ENCODE results near the gene PEX10.

PEX10 gene

GRCh38 chr1:2404890-2405511 is 7.4 kb downstream of the PEX10 start:
- DNase-seq (ENCODE audit: low read depth, low spot score): no peak

DNA sequence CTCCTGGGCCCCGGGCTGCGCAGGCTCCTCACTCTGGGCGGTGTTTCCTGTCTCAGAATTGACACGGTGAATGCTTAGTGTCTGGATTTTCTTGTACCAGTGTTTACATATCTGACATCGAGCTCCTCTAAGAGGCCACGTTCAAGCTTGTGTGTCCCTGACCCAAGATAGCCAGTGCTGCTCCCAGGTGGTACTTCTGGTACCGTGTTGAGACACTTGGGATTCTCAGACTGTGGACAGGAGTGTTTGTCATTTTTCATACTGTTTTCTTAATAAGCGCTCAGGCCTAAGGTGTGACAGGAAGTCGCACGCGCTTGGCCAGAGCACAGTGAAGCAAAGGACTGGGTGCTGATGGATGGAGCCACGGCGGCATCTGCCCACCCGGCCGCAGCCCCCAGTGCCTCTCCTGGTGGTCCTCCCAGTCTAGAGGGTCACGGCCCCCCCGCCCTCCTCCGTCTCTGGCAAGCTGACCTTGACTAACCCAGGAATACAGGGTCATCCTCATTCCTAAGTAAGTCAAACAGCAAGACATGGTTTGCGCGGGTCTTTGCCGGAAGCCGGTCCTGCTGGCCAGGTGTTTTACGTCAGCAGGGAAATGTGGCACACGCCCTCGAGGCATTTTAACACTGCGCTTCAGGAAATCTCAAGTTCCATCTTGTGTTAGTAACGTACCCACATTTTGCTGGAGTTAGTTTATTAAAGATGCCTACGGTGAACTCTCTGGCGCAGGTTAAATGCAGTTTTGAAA is 8.0 kb downstream of the PEX10 start:
- no peak for DNase-seq (ENCODE audit: low read depth, low spot score)

DNA sequence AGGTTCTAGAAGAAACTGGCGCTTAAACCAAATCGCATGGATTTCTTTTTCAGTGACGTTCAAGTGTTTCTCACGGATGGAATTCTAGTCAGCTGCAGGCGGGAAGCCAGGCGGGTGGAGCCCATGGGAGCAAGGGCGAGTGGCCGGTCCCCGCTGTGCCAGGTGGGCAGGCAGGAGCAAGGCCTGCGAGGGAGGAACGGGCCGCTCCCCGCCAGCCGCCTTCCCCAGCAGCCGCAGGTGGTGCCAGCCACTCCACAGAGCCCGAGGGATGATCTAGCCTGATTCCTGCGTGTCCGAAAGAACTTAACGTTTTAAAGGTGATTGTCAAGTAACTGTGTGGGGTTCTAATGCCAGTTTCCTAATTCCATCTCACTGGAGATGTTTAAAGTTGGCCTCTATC is 9.1 kb downstream of the PEX10 start:
- DNase-seq (ENCODE audit: low read depth, low spot score): no peak

DNA sequence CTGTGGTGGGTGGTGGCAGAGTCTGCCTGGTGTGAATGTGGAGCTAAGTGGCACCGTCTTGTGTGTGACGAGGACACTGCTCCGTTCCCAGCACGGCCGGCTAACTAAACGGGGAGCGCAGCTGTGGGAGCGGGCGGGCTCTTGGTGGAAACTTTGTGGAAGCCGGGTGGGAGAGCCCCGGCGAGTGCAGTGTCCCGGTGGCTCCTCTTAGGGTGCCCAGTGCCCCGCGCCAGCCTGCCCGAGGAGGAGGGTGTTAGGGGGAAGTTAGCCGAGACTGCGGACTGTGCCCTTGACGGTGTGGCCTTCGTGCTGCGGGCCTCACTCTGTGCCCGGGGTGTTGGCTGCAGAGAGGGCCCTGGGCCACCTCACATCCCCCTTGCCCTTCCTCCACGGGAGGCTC is 9.9 kb downstream of the PEX10 start:
- no peak for DNase-seq (ENCODE audit: low read depth, low spot score)

- no peak for DNase-seq (ENCODE audit: low read depth, low spot score)
These were observed 11.3 kb downstream of the PEX10 start for GRCh38 chr1:2400950-2401649.

GRCh38 chr1:2400576-2400909 is 11.8 kb downstream of the PEX10 start:
- DNase-seq (ENCODE audit: low read depth, low spot score): no peak

- DNase-seq (ENCODE audit: low read depth, low spot score): no peak
These were observed 12.3 kb downstream of the PEX10 start for GRCh38 chr1:2399890-2400575.

DNA sequence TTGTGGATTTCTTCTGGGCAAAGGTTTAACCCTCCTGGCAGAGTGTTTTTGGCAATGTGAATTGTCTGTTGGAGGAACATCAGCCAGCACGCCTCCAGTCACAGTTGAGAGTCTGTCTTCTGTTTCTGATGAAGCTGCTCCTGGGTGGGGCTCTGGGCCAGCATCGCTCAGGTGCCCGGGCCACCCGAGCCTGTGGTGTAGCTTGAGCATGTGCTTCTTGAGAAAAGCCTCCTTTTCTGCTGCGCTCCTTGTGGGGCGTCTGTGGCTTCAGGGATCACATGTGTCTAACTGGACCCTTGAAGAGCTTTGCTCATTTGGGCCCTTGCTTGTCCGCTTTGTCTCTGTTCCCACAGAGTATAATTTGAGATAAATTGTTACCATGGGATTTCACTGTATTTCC is 13.5 kb downstream of the PEX10 start:
- DNase-seq (ENCODE audit: low read depth, low spot score): no peak

DNA sequence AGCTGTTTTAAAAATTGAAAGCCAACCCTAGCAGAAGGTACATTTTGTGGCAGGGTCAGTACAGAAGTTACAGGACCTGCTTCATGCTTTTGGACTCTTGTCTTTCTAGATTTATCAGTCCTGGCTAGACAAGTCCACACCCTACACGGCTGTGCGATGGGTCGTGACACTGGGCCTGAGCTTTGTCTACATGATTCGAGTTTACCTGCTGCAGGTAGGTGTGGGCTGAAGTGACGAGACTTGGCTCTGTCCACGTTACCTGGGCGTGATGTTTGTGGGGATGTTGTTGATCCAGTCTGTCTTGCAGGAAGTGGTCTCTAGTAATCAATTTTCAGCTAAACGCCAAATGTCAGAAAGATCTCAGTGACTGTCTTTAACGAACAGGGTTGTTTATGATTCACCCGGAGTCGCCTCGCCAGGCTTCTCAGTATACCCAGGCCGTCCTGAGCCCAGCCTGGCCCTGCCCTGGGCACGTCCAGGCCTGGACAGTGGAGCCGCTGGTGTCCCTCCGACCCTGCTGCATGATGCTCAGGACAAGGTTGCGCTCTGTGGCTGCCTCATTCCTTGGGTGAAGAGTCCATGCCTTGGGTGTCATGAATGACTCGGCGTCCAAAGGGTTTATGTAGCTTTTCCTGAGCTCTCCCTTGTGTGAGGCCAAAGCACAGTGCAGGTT is 15.2 kb downstream of the PEX10 start:
- no peak for DNase-seq (ENCODE audit: low read depth, low spot score)

DNA sequence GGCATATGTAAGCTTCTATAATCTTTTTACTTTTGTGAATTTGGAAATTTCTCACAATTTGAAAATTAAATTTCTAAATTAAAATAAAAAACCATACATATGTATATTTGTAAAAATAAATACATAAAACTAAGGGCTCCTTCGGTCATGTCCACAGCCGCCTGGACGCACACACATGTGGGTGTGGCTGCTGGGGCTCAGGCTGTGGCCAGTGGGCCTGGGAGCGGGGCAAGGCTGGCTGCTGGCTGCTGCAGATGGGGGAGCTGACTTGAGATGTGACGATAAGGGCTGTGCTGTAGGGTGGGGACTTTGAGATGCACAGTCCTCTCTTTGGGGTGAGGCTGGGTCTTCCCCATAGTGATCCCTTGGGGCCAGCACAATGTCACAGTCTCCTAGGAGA is 15.9 kb downstream of the PEX10 start:
- DNase-seq (ENCODE audit: low read depth, low spot score): no peak

DNA sequence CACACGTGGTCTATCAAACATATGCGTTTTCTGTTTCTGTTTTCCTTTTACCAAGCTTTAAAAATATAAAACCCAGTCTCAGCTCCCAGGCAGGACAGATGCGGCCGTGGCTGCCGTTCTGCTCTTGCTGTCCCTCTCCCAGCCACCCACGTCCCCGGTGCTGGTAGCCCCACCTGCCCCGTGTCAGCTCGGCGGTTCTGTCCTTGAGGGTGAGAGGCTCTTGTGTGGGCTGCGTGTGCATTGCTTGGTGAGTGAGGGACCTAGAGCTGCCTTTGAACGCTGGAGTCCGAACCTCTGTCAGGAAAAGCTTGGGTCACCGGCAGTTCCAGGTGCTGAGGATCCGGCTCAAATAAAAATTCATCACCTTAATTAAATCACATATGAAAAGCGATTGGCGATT is 16.3 kb downstream of the PEX10 start:
- DNase-seq (ENCODE audit: low read depth, low spot score): no peak

DNA sequence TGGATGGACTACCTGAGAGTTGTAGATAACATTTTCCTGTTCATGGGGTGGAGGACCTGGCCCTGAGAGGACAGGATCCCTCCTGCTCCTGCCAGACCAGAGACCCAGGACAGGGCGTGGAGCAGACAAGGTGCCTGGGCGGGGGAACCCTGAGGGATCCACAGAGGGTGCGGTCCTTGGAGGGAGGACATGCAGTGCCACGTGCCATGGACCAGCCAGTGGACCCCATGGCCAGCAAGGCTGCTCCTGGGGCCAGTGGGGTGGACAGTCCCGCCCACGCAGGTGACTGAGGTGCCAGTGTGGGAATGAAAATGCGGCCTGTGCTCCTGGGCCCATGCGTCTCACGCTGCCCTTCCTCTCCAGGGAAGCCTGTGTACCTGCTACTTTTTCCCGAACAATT is 17.1 kb downstream of the PEX10 start:
- DNase-seq (ENCODE audit: low read depth, low spot score): no peak

- no peak for DNase-seq (ENCODE audit: low read depth, low spot score)
These were observed 17.6 kb downstream of the PEX10 start for GRCh38 chr1:2394761-2395160.

GRCh38 chr1:2394220-2394619 is 18.1 kb downstream of the PEX10 start:
- DNase-seq (ENCODE audit: low read depth, low spot score): no peak

DNA sequence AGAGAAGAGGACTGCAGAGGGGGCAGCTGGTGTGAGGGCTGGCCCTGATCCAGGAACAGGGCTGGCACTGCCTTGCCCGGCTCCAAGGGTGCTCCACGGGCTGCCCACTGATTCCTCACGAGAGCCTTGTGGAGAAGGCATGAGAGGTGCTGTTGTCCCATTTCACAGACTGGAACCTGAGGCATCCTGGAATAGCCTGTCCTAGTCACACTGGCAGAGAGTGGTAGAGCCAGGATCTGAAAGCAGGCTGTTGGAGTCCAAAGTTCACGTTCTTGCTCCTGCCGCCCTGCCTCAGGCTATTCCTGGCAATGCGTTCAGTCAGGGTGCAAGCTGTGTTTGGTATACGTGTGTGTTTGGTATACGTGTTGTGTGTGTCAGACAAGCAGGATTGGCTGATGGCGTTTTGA is 18.9 kb downstream of the PEX10 start:
- no peak for DNase-seq (ENCODE audit: low read depth, low spot score)

- DNase-seq (ENCODE audit: low read depth, low spot score): no peak
These were observed 19.7 kb downstream of the PEX10 start for GRCh38 chr1:2392686-2393085.

- DNase-seq (ENCODE audit: low read depth, low spot score): no peak
These were observed 20.3 kb downstream of the PEX10 start for GRCh38 chr1:2391931-2392509.

DNA sequence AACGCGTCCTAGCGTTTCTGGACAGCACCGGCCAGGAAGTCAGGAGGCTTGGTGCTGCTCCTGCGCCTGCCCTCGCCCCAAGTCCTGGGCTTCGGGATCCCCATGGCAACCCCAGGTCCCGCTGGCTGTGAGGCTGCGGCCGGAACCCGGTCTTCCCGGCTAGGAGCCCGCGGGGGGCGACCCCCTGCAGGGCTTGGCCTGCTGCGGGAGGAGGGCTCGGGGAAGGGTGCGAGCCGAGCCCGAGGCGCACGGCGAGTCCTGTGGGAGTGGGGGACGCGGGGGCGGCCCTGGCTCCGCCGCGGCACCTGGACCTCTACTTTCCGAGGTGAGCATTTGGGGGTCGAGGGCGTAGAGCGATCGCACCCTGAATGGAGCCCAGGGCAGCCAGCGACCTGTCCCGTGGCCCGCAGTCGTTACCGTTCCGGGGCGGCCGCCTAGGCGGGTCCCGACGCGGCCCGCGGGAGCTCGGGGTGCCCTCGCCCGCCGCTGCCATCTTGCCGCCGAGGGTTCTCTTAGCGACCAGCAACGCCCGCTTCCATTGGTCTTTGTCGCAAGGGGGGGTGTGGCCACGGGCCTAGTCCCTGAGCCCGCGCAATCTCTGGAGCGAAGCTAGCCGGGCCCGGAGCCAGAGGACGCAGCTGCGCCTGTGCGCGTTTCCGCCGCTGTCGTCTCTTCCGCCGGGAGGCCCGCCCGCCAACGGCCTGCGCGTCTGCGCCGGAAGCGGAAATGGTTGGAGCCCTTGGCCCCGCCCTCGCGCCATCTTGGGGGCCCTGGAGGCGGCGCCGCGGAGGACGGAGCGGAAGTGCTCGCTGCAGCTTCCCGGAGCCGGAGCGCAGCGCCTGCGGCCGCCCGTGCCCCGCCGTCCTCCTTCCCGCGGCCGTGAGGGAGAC is 21.1 kb downstream of the PEX10 start, which contains the start of the genes MORN1 and RER1:
Gene MORN1 (minus strand): TSS at position 514 of the 890 bp plus-strand sequence. CDS start 21 bp downstream, at position 493.
Gene RER1 (plus strand): TSS at position 801 of the 890 bp plus-strand sequence. CDS start 3,950 bp downstream, outside the sequence.
- DNase-seq (ENCODE audit: low read depth, low spot score): peak; percentile 99

- DNase-seq (ENCODE audit: low read depth, low spot score): no peak
These were observed 22.7 kb downstream of the PEX10 start for GRCh38 chr1:2389644-2390043.
